Activated CD4-positive, alpha-beta memory T cell treated with anti-CD3 and anti-CD28 coated beads for 36 hours (primary cell): ENCODE data around the gene ABHD8. TPM values are rescaled to one million over a fixed set of nuclear protein-coding genes. Genes with fewer than 3 reads are reported as not detected.
A peak's percentile ranks its signal among the peaks of the same experiment; 100 is the strongest.
"Not testable (repeated sequence)": the region's sequence is repeated elsewhere in the genome, so short reads cannot be mapped to it uniquely, and the experiment has no call there.

ENCODE experiments used
- CTCF ChIA-PET: fragments of 350-600 bp; sonication (Branson Sonifier 250); formaldehyde crosslinking; loops from one replicate; lab custom pipeline; 2021; ENCODE audit warnings: antibody characterized with exemption, inconsistent platforms; lab: Charles Lee
- POLR2A ChIA-PET: fragments of 350-600 bp; sonication (Branson Sonifier 250); formaldehyde crosslinking; loops from one replicate; lab custom pipeline; 2021; ENCODE audit warnings: antibody characterized with exemption; lab: Charles Lee
- DNase-seq: peaks from one replicate; pipeline ENCODE4 v3.0.0-alpha.2; 2020
- H3K27ac Mint-ChIP-seq: one replicate; pipeline ENCODE4 v1.8.0; 2021; ENCODE audit warnings: mixed read lengths
- H3K27me3 Mint-ChIP-seq: one replicate; pipeline ENCODE4 v1.8.0; 2021; ENCODE audit warnings: mixed read lengths
- H3K36me3 Mint-ChIP-seq: one replicate; pipeline ENCODE4 v1.8.0; 2021; ENCODE audit warnings: mixed read lengths
- H3K4me1 Mint-ChIP-seq: one replicate; pipeline ENCODE4 v1.8.0; 2021; ENCODE audit warnings: low read depth, mixed read lengths
- H3K4me3 Mint-ChIP-seq: one replicate; pipeline ENCODE4 v1.8.0; 2021; ENCODE audit warnings: mild to moderate bottlenecking, mixed read lengths
- H3K9me3 Mint-ChIP-seq: one replicate; pipeline ENCODE4 v1.8.0; 2021; ENCODE audit warnings: mixed read lengths
- intact Hi-C: fragments of 100-400 bp; cut with micrococcal nuclease; formaldehyde crosslinking; loops from one replicate; pipeline ENCODE4 v1.15.1; 2023
- total RNA-seq, 2 experiments: library from RNA; stranded (reverse); gene quantifications; one replicate each; pipeline ENCODE4 v1.2.3, GENCODE V29; 2021

Gene ABHD8
- total RNA-seq, 2 experiments from 2014 or later, result 7.7 to 7.9 TPM

DNA sequence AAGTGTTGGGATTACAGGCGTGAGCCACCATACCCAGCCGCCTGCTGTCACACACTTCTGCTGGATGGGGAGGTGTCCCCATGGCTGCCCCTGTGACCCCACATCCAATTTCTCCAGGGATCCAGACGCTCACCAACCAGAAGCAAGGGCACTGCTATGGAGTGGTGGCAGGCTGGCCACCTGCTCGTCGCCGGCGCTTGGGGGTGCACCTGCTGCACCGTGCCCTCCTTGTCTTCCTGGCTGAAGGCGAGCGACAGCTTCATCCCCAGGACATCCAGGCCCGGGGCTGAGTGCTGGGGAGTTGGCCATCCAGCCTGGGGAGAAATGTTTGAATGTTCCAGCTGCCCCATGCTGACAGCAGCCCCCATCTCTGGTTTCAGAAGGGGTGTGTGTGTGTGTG lies 17.0 kb downstream of the ABHD8 start:
- Mint-ChIP-seq H3K27ac (no peak overlapping the region), H3K27me3 (peaks cover 3% of the 10 kb centered on the region), H3K36me3 (peaks cover 3% of the 10 kb centered on the region), H3K4me1 (peaks cover 3% of the 10 kb centered on the region), H3K9me3 (no peaks in the 10 kb centered on the region), H3K4me3 (no peak overlapping the region)
- CTCF ChIA-PET, result no interaction called here
- POLR2A ChIA-PET, result no interaction called here
- intact Hi-C loops, result no loop called here
- DNase-seq, result no peak

DNA sequence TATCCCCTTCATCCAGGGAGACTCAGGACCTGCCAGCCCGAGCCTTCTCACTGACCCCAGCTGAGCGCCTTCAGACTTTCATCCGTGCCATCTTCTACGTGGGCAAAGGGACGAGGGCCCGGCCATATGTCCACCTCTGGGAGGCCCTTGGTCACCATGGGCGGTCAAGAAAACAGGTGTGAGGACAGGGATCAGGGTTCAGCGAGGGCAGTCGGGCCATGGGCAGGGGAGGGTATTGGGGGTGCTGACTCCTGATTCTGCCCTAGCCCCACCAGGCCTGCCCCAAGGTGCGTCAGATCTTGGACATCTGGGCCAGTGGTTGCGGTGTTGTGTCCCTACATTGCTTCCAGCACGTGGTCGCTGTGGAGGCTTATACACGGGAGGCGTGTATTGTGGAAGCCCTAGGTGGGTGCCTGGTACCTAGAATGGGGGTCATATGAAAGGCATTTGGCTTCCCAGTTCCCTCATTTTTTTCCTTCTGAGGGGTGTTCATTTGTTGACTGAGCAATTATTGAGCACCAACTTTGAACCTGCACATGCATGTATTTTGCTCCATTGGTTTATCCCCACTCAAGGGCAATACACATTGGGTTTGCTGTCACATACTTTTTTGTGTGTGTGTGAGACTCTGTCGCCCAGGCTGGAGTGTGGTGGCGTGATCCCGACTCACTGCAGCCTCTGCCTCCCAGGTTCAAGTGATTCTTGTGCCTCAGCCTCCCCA lies 17.6 kb downstream of the ABHD8 start:
- H3K4me1 Mint-ChIP-seq, result peaks cover 3% of the 10 kb centered on the region
- POLR2A ChIA-PET, result no interaction called here
- H3K27me3 Mint-ChIP-seq, result peaks cover 3% of the 10 kb centered on the region
- intact Hi-C loops, result no loop called here
- no peak overlapping the region for H3K27ac Mint-ChIP-seq
- H3K9me3 Mint-ChIP-seq, result no peaks in the 10 kb centered on the region
- CTCF ChIA-PET, result interaction anchor here (1.0 to 1.5 kb wide), 2 partner anchors 216 to 513 kb away, joined by 3 read pairs; no protein-coding TSS in a partner anchor
- peaks cover 3% of the 10 kb centered on the region for H3K36me3 Mint-ChIP-seq
- no peak overlapping the region for H3K4me3 Mint-ChIP-seq
- no peak for DNase-seq

DNA sequence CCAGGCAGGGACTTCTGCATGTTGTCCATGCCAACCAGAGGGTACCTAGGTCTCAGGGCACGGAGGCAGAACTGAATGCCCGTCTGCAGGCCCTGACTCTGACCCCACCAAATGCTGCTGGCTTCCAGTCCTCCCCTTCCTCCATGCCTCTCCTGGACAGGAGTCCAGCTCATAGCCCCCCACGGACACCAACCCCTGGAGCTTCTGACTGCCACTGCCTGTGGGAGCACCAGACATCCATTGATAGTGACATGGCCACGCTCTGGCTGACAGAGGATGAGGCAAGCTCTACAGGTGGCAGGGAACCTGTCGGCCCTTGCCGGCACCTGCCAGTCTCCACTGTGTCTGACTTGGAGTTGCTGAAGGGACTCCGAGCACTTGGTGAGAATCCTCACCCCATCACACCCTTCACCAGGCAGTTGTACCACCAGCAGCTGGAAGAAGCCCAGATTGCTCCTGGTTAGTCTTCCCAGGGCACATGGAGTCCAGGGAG lies 19.7 kb downstream of the ABHD8 start:
- intact Hi-C loops, result loop anchor here (2.0 to 5.0 kb wide), 2 partner anchors 217 to 511 kb away; no protein-coding TSS in a partner anchor
- H3K4me1 Mint-ChIP-seq, result peaks cover 3% of the 10 kb centered on the region
- peaks cover 3% of the 10 kb centered on the region for H3K36me3 Mint-ChIP-seq
- H3K27me3 Mint-ChIP-seq, result no peaks in the 10 kb centered on the region
- no peak overlapping the region for H3K4me3 Mint-ChIP-seq
- no peaks in the 10 kb centered on the region for H3K9me3 Mint-ChIP-seq
- H3K27ac Mint-ChIP-seq, result no peak overlapping the region
- no peak for DNase-seq
- CTCF ChIA-PET, result interaction anchor here (0.9 to 5.4 kb wide), 10 partner anchors 9 to 511 kb away, joined by 3 to 85 read pairs (median 4); partner anchors contain the start of genes ABHD8 and BABAM1
- POLR2A ChIA-PET, result interaction anchor here (1.4 kb wide), 1 partner anchor 57 kb away, joined by 5 read pairs; the partner anchor contains the start of gene OCEL1

DNA sequence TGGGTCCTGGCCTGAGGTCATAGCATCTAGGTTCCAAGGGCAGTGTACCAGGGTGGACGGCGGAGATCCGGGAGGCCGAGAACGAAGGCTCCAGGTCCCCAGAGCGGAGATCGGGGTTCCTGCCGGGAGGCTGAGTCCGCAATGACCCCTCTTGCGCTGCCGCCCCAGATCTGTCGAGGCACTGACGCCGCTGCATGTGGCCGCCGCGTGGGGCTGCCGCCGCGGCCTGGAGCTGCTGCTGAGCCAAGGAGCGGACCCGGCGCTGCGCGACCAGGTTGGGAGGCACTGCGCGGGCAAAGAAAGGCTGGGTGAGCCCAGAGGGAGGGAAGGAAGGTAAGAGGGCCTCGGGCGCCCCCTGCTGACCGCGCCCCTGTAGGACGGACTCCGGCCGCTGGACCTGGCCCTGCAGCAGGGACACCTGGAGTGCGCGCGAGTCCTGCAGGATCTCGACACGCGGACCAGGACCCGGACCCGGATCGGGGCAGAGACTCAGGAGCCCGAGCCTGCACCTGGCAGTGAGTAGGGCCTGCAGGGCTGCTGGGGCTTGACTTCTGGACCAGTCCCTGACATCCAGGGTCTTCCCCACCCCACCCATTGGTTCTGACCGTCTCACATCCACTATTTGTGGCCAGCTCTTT lies 20.6 kb downstream of the ABHD8 start:
- Mint-ChIP-seq H3K4me3 (peak overlapping the region; percentile 87), H3K36me3 (peaks cover 4% of the 10 kb centered on the region), H3K4me1 (peaks cover 3% of the 10 kb centered on the region), H3K27me3 (no peaks in the 10 kb centered on the region), H3K9me3 (no peaks in the 10 kb centered on the region), H3K27ac (no peak overlapping the region)
- peak; percentile 88 for DNase-seq
- POLR2A ChIA-PET, result interaction anchor here (0.6 to 3.6 kb wide), 4 partner anchors 15 to 57 kb away, joined by 3 to 13 read pairs (median 4); partner anchors contain the start of genes BABAM1 and OCEL1
- intact Hi-C loops, result loop anchor here (1.0 to 5.0 kb wide), 4 partner anchors 21 to 510 kb away; no protein-coding TSS in a partner anchor
- CTCF ChIA-PET, result interaction anchor here (0.6 to 5.4 kb wide), 17 partner anchors 10 to 510 kb away, joined by 3 to 85 read pairs (median 5); partner anchors contain the start of genes BABAM1, DDA1, MRPL34 and USHBP1

DNA sequence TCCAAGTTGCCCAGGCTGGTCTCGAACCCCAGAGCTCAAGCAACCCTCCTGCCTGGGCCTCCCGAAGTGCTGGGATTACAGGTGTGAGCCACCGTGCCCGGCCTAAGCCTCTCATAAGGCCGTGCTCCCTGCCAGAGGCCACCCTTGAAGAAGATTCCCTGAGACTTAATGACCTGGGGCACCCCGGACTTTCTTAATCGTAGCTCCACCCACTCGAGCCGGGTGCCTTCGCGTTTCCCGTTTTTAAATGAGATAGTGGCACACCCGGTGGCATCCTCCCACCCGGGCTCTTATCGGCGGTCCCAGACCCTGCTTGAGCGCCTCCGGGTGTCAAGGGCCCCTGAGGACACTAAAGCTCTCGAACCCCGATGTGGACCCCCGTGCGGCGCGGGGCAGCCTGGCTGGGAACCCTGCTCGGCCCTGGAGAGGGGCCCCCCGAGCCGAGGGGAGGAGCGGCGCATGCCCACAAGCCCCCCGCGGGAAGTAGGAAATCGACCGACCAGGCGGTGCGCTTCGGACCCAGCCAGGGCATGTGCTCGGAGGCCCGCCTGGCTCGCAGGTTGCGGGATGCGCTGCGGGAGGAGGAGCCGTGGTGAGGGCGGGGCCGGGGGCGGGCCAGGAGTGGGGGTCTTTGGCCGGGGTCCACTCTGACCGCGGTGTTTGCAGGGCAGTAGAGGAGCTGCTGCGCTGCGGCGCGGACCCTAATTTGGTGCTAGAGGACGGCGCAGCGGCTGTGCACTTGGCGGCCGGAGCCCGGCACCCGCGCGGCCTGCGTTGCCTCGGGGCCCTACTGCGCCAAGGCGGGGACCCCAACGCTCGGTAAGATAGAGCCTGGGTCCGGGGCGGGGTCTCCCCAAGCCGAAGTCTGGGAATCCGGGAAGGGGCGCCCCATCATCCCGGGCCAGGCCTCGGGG lies 21.6 kb downstream of the ABHD8 start, which contains the start of gene ANKLE1:
ANKLE1 (plus strand) TSS at position 511 of the 914 bp plus-strand sequence; CDS start at position 531, 20 bp downstream.
- H3K4me3 Mint-ChIP-seq, result peak within 1 kb of the TSS; percentile 87
- intact Hi-C loops, result loop anchor here (1.0 to 5.0 kb wide), 4 partner anchors 20 to 509 kb away; no protein-coding TSS in a partner anchor
- H3K36me3 Mint-ChIP-seq, result peaks cover 7% of the 10 kb centered on the region
- no peaks in the 10 kb centered on the region for H3K27me3 Mint-ChIP-seq
- peak; percentile 64 for DNase-seq
- peaks cover 3% of the 10 kb centered on the region for H3K4me1 Mint-ChIP-seq
- ChIA-PET POLR2A (interaction anchor here (0.6 to 3.6 kb wide), 4 partner anchors 14 to 205 kb away, joined by 3 to 13 read pairs (median 3); partner anchors contain the start of gene BABAM1), CTCF (interaction anchor here (0.6 to 5.4 kb wide), 19 partner anchors 10 to 509 kb away, joined by 3 to 85 read pairs (median 4); partner anchors contain the start of genes BABAM1, DDA1, MRPL34 and USHBP1)
- H3K27ac Mint-ChIP-seq, result no peak within 1 kb of the TSS
- no peaks in the 10 kb centered on the region for H3K9me3 Mint-ChIP-seq

DNA sequence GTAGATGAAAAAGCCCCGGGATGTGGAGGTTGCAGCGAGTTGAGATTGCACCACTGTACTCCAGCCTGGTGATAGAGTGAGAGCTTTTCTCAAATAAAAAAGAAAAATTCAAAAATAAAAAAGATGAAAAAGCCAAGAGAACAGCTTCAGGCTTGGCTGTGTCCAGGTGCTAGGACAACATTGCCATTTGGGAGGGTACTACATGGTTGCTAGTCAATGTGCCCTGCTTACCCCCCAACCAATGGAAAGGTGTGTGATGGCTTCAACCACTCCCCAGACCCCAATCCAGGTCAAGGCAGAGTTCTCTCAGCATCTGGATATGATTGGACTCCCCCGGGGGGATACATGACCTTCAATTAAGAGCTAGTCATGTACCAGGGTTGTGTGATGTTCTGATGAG lies 23.8 kb downstream of the ABHD8 start:
- H3K27ac Mint-ChIP-seq, result no peak overlapping the region
- CTCF ChIA-PET, result interaction anchor here (0.9 to 5.4 kb wide), 3 partner anchors 20 to 74 kb away, joined by 3 to 85 read pairs (median 3); partner anchors contain the start of gene DDA1
- H3K4me1 Mint-ChIP-seq, result peaks cover 3% of the 10 kb centered on the region
- no peaks in the 10 kb centered on the region for H3K9me3 Mint-ChIP-seq
- intact Hi-C loops, result no loop called here
- peaks cover 18% of the 10 kb centered on the region for H3K36me3 Mint-ChIP-seq
- no peak for DNase-seq
- POLR2A ChIA-PET, result interaction anchor here (0.5 to 3.6 kb wide), 3 partner anchors 12 to 96 kb away, joined by 3 to 13 read pairs (median 3); partner anchors contain the start of genes BABAM1 and USHBP1
- no peak overlapping the region for H3K4me3 Mint-ChIP-seq
- H3K27me3 Mint-ChIP-seq, result no peaks in the 10 kb centered on the region

DNA sequence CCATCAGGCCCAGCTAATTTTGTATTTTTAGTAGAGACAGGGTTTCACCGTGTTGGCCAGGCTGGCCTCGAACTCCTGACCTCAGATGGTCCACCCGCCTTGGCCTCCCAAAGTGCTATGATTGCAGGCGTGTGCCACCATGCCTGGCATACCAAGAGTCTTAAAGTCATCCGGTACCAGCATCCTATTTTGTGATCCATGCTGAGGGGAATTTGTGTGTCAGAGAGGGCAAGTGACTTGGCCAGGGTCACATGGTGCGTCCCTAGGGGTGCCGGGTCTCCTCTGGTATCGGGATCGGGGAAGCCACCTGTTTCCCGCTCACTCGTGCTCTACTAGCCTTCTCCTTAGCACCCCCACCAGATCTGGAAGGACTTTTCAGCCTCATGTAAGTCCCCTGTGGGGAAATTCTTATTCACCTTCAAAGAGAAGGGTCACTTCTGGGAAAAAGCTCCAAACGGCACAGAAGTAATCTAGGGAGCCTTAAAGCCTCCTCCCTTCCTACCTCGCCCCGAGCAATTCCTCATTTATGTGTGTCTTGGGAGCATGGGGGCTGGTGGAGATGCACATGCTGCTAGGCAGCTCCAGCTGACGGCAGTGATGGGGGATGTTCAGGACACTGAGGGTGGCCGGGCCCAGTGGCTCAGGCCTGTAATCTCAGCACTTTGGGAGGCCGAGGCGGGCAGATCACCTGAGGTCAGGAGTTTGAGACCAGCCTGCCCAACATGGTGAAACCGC lies 27.6 kb downstream of the ABHD8 start:
- no peaks in the 10 kb centered on the region for H3K9me3 Mint-ChIP-seq
- CTCF ChIA-PET, result no interaction called here
- POLR2A ChIA-PET, result no interaction called here
- no peak overlapping the region for H3K4me3 Mint-ChIP-seq
- H3K4me1 Mint-ChIP-seq, result no peaks in the 10 kb centered on the region
- peaks cover 26% of the 10 kb centered on the region for H3K36me3 Mint-ChIP-seq
- H3K27ac Mint-ChIP-seq, result no peak overlapping the region
- DNase-seq, result no peak
- H3K27me3 Mint-ChIP-seq, result no peaks in the 10 kb centered on the region
- intact Hi-C loops, result no loop called here

DNA sequence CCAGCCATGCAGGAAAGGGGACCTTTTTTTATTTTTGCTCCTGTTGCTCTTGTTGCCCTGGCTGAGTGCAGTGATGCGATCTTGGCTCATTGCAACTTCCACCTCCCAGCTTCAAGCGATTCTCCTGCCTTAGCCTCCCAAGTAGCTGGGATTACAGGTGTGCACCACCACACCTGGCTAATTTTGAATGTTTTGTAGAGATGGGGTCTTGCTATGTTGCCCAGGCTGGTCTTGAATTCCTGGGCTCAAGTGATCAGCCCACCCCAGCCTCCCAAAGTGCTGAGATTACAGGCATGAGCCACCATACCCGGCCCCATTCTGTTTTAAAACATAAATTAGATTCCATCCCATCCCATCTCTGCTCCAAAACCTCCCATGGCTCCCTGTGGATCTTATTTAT lies 28.3 kb downstream of the ABHD8 start:
- peaks cover 29% of the 10 kb centered on the region for H3K36me3 Mint-ChIP-seq
- H3K4me1 Mint-ChIP-seq, DNase-seq, H3K4me3 Mint-ChIP-seq, H3K27me3 Mint-ChIP-seq, intact Hi-C loops, H3K9me3 Mint-ChIP-seq, H3K27ac Mint-ChIP-seq, POLR2A ChIA-PET, CTCF ChIA-PET: not testable (repeated sequence)

DNA sequence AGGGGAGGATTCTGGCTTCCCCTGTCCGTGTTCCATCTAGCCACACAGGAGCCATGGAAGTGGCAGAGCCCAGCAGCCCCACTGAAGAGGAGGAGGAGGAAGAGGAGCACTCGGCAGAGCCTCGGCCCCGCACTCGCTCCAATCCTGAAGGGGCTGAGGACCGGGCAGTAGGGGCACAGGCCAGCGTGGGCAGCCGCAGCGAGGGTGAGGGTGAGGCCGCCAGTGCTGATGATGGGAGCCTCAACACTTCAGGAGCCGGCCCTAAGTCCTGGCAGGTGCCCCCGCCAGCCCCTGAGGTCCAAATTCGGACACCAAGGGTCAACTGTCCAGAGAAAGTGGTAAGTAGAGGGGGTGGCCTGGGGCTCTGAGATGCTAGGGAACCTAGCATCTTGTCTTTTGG lies 34.5 kb downstream of the ABHD8 start:
- intact Hi-C loops, result no loop called here
- H3K36me3 Mint-ChIP-seq, result peaks cover 12% of the 10 kb centered on the region
- CTCF ChIA-PET, result interaction anchor here (1.3 kb wide), 1 partner anchor 13 kb away, joined by 4 read pairs; no protein-coding TSS in a partner anchor

More for the DNA sequence above, 34.5 kb downstream of the ABHD8 start:
- POLR2A ChIA-PET, result interaction anchor here (2.5 kb wide), 1 partner anchor 12 kb away, joined by 13 read pairs; the partner anchor contains the start of gene ANKLE1
- no peak for DNase-seq
- Mint-ChIP-seq H3K4me1 (peaks cover 21% of the 10 kb centered on the region), H3K27me3 (peaks cover 2% of the 10 kb centered on the region), H3K27ac (no peak overlapping the region), H3K4me3 (peak overlapping the region; percentile 90), H3K9me3 (no peaks in the 10 kb centered on the region)
